Head of caudate nucleus (tissue), 42 donors: ENCODE data around the gene ZNF775.

Experiments
- DNase-seq, 42 donors: peaks; one replicate each; pipeline versions ENCODE4 v3.0.0 to v3.0.0-alpha.2; 2020 to 2021; ENCODE audit warnings: mixed read lengths in 7 of 42
- intact Hi-C: fragments of 100-400 bp; cut with DNase I; formaldehyde crosslinking; loops from one replicate; pipeline ENCODE4 v1.15.0; 2022

The ZNF775 gene

DNA sequence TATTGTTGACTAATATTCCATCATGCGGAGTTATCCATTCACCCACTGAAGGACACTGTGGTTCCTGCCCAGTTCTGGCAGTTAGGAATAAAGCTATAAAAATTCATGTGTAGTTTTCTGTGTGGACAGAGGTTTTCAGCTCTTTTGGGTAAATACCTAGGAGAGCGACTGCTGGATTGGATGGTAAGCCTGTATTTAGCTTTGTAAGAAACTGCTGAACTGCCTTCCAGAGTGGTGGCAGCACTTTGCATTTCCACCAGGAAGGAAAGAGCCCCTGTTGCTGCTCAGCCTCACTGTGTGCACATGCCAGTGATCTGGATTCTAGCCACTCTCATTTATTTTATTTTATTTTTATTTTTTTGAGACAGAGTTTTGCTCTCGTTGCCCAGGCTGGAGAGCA, 14.2 kb downstream of the ZNF775 start:
- DNase-seq = no peak
- intact Hi-C loops = no loop called here

DNA sequence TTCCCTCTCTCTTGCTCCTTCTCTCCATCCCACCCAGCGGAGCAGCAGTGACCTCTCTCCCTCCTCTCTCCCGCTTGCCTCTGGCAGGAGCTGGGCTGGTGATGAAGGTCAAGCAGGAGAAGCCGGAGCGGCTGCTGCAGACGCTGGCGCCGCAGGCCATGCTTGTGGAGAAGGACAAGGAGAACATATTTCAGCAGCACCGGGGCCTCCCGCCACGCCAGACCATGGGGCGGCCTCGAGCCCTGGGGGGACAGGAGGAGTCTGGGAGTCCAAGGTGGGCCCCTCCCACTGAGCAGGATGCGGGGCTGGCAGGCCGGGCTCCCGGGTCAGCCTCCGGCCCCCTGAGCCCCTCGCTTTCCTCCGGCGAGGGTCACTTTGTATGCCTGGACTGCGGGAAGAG, 17.3 kb downstream of the ZNF775 start:
- peak in 1 of 42 donors; percentile 13 for DNase-seq
- intact Hi-C loops = no loop called here

DNA sequence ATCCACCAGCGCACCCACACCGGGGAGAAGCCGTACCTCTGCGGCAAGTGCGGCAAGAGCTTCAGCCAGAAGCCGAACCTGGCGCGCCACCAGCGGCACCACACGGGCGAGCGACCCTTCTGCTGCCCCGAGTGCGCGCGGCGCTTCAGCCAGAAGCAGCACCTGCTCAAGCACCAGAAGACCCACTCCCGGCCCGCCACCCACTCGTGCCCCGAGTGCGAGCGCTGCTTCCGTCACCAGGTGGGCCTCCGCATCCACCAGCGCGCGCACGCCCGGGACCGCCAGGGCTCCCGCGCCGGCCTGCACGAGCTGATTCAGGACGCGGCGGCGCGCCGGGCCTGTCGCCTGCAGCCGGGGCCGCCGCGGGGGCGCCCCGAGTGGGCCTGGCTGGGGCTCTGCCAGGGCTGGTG, 17.7 kb downstream of the ZNF775 start:
- peak in 1 of 42 donors; percentile 16 for DNase-seq
- intact Hi-C loops = no loop called here

DNA sequence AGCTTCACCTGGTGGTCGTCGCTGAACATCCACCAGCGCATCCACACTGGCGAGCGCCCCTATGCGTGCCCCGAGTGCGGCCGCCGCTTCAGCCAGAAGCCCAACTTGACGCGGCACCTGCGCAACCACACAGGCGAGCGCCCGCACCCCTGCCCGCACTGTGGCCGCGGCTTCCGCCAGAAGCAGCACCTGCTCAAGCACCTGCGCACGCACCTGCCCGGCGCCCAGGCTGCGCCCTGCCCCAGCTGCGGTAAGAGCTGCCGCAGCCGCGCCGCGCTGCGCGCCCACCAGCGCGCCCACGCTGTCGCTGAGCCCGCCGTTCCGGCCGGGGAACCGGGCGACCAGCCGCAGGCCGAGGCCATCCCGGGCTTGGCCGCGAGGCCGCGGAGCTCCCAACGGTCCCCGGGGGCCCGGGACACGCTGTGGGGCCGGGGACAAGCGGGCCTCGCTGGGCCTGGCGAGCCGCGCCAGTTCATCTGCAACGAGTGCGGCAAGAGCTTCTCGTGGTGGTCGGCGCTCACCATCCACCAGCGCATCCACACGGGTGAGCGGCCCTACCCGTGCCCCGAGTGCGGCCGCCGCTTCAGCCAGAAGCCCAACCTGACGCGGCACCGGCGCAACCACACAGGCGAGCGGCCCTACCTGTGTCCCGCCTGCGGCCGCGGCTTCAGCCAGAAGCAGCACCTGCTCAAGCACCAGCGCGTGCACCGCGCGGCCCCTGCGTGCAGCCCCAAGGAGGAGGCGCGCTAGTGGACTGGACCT, 18.4 kb downstream of the ZNF775 start:
- DNase-seq = peak in 2 of 42 donors; percentile 12 to 17
- intact Hi-C loops = no loop called here

DNA sequence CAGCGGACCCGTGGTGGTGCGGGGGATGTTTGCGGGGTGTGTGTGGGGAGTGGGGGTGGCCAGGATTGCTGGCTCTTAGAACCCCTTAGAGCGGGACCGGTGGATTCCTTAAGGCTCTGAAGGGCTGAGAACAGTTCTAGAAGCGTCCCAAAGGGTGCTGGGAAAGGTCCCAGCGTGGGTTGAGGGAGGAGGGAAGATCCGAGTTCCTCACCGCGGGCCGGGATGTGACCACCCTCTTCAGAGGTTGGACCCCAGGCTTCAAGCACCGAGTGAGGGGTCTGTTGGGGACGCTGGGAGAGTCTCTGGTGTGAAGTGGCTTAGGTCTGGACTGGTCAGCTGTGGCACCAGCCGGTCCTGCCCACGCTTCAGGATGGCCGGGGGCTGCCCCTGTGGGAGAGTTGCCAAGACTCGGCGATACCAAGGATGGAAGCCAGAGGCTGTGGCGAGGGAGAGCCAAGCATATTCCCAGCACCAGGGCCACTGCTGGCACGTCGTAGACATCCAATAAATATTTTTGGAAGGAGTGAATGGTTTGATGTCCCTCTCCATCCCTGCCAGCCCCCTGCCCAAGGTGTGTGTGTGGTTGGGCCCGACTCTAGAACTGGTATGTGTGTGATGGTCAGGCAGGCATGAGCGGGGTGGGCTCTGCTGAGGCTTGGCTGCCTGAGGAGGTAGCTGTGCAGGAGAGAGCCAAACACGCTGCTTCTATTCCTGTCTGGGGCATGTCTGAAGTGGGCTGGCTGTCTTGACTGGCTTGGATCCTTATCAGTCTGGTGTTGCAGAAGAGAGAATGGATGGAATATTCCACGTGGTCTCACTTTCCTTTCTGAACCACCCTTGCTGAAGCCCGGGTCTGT, 19.2 kb downstream of the ZNF775 start:
- peak in 4 of 42 donors; percentile 3 to 19 (median 8) for DNase-seq
- intact Hi-C loops = no loop called here

DNA sequence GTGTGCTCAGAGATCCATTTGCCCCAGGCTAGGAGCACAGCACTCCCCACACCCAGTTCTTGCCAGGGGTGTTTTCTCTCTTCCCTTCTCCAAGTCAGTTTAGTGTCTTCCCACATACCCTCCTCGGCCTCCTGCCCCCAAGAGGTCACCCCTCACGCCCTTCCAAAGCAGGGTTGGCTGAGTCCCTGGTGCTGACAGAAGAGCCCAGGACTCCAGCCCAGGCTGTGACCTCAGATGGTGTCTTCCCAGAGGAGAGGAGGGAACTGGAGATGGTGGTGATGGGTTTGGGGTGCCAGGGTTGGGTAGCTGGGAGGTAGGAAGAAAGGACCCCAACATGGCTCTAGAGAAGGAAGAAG, 19.8 kb downstream of the ZNF775 start:
- peak in 1 of 42 donors; percentile 8 for DNase-seq
- intact Hi-C loops = no loop called here

DNA sequence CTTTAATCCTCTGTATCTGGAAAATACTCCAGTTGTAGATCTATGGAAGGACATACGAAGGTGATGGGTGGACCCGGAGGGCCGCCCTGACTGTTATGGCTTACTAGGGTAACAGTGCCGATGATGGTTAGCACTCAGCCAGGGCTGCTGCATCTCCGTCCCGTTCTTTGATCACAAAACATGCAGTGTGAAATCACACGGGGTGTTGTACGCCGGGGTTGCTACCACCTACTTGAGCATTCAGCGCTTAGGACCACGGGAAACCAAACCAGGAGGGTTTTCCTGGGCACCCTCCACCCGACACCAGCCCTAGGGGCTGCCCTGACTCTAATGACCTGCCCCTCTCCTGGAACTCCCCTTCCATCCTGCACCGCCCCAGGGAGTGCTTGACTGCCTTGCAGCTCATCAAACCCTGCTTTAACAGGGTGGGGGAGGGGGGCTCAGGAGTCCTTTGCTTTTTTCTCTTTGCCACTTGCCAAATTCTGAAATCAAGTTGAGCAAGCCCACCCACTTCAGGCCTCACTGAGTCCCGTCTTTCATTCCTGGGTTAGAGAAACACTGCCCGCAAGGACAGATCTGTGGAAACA, 20.4 kb downstream of the ZNF775 start:
- intact Hi-C loops = no loop called here
- peak in 3 of 42 donors; percentile 5 to 10 (median 8) for DNase-seq

DNA sequence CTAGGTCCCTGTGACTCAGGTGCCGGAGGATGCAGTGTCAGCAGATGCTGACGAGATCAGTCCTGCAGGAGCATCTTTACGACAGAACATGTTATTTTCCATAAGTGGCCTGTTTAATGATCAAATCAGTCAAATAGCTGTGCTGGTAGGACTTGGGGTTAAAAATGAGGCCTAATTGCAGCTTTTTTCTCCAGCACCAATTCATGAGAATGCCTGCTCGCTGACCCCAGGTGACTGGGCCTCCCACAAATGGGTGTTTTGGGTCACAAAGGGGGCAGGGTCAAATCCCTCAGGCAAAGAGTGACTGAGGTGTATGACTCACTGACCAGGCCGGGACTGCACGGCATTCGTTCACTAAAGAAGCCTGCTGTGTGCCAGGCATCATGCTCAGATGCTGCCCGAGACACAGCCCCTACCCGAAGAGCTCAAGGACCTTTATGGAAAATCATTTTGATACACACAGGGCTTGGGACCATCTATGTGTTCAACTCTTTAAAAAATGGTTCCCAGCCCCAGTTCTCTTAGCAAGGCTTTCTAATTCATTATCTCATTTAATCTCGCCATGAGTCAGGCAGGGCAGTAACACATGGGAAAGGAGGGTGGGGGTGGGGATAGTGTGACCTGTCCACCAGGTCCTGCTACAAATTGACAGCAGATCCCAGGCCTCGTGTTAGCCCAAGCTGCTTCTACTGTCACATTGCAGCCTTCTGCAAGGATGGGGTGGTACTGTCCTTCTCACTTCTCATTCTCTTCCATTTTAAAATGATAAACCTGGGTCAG, 21.1 kb downstream of the ZNF775 start:
- intact Hi-C loops = no loop called here
- DNase-seq = peak in 4 of 42 donors; percentile 6 to 27 (median 16)

DNA sequence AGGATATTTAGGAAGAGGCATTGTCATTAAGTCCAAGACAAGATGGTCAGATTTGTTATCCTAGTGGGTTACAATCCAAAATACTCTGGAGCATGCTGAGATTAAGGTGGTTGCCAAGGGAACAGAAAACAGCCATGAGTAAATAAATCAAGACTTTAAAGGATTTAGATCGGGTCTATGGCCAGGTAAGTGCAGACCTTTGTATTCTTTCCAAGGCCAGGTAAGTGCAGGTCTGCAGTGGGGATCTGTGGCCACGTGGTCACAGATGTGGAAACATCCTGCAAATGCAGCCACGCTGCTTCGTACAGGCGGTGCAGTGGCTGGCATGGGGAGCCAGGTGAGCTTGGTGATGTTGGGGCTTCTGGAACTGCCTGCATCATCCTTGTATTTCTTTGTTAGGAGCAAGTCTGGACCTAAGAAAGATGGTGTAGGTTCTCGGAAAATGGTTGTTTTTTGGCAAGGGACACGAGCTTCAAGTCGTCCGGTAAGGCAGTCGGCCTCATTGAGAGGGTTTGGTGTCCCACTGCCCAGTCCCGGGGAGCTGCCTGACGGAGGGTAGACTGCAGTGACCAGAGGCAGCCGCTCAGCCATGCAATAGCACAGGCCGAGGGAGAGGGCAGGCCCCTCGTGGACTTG, 21.8 kb downstream of the ZNF775 start:
- peak in 6 of 42 donors; percentile 5 to 28 (median 22) for DNase-seq
- intact Hi-C loops = no loop called here

DNA sequence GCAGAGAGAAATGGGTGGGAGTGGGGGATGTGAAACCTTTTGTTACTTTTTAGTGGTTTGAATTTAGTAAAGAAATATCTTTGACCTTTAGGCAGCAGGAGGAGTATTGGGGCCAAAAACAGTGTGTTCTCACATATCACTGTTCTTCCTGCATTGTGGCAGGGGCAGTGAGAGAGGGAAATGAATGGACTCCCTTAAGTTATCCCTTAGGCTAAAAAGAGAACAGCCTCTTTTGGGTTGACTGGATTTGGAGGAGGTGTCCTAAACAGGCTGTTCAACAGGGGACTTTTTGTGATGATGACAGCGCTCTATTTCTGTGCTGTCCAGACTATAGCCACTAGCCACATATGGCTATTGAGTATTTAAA, 22.3 kb downstream of the ZNF775 start:
- peak in 2 of 42 donors; percentile 1 to 2 for DNase-seq
- intact Hi-C loops = no loop called here

DNA sequence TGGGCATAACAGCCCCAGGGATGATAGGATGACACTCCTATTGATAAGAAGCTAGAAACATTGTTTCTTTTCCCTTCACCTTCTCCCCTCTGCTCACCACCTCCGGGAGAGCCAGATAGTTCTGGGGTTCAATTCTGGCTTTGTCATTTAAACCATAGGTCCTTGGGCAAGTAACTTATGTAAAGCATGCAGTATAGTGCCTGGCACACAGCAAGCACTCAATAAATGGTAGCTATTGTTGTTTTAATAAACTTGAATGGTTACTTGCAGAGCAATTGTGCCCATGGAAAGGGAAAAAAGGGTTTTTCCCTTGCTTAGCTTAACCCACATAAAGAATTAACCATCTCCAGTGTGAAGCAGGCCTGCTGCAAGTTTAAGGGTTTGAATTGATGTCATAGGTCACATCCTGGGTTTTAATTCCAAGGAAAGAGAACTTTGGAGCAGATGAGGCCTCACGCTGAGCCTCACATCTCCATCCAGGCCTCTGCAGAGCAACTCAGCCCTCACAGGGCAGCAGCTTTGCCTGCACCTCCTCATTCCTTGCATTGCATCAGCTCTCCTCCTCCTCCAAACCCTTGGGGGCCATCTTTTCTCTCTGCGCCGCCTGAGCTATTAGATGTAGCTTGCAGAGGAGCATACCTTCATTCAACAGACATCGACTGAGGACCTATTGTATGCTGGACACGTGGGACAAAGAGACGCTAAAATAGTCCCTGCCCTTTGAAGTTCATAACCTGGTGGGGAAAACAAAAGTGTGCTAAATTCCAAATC, 22.9 kb downstream of the ZNF775 start:
- intact Hi-C loops = no loop called here
- DNase-seq = peak in 9 of 42 donors; percentile 19 to 71 (median 40)

DNA sequence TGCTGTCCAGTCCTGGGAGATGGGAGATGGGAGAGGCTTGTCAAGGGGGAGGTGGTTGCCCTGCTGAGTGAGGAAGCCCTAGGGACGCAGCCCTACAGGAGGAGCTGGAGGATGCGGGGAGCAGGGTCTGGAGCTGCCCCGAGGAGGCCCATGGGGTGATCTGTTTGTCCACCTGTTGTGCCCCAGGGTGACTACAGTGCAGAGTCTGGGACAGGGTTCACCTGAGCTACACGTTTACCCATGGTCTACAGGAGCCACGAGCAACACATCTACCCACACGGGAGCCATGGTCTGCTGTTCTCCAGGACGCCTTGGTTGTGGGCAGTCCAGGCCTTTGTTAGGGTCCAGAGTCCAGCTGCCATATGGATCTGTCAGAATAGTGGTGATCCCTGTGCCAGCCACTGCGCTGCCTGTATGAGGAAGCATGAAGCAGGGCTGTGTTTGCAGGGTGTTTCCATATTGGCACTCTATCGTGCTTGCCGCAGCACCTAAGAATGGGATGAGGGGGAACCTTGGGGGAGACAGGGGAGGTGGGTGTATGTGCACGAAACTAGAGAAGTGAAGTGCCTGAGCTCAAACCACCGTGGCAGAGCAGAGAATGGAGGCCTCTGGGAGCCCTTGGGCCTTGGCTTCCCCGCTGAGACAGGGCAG, 23.7 kb downstream of the ZNF775 start:
- intact Hi-C loops = no loop called here
- DNase-seq = peak in 6 of 42 donors; percentile 5 to 40 (median 21)

DNA sequence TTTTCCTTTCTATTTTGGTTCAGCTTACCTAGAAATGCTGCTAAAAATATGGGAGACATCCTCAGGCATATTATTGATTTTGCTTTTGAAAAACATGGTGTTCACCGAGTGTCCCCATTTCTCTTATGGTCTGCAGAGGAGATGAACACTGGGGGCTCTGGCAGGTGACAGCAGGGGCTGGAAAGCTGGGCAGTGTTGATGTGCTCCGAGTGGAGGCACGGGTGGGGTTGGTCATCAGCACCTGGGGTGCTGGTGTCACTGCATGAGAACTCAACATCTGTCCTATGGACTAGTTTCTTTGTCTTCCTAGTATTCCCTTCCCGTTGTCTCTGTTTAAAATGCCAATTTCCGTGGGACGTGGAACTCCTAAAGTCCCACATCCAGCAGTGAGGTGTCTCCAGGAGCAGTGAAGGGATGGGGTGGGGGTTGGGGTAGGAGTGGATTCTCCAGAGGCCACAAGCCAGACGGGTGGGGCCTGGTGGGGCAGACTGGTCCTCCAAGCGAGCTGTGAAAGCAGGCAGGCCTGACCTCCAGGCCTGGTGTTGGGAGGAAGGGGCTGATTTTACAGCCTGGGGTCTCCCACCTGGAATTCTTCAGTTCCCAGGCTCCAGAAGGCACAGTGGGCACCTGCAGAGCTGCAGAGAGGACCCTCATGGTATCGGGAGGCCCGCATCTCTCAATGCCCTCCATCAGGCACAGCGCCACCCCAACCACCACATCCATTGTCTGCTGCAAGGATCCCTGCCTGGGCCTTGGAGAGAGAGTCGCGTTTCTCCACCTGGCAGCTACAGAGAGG, 24.4 kb downstream of the ZNF775 start:
- DNase-seq = peak in 3 of 42 donors; percentile 5 to 31 (median 13)
- intact Hi-C loops = loop anchor here (2.0 kb wide), 1 partner anchor 17 kb away; no protein-coding TSS in a partner anchor

DNA sequence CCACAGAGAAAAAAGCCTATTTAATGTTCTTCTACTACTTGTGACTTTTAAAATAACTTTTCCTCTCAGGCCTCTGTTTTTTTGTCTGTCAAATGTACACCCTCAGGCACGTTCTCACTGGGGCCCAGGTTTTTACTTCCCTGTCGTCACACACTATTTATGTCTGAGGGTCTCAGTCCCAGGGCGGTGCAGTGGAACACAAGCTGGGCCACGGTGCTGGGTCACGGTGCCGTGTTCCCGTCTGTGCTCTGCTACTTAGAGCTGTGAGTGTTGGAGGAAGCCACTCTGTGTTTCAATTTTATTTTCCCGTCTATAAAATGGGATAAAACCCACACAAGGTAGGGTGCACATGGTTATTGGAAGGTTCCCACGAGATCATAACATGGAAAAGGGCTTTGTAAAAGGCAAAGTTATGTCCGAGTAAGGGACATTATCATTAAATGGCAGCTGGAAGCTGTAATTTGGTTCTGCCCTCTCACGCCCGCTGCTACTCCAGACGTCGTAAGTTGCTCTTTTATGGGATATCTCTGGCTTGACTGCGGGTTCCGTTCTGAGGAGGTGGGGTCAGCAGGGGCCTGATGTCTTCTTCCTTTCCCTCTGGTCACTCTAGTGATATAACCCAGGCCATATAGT, 25.2 kb downstream of the ZNF775 start:
- peak in 5 of 42 donors; percentile 15 to 29 (median 28) for DNase-seq
- intact Hi-C loops = loop anchor here (2.0 kb wide), 1 partner anchor 17 kb away; no protein-coding TSS in a partner anchor

DNA sequence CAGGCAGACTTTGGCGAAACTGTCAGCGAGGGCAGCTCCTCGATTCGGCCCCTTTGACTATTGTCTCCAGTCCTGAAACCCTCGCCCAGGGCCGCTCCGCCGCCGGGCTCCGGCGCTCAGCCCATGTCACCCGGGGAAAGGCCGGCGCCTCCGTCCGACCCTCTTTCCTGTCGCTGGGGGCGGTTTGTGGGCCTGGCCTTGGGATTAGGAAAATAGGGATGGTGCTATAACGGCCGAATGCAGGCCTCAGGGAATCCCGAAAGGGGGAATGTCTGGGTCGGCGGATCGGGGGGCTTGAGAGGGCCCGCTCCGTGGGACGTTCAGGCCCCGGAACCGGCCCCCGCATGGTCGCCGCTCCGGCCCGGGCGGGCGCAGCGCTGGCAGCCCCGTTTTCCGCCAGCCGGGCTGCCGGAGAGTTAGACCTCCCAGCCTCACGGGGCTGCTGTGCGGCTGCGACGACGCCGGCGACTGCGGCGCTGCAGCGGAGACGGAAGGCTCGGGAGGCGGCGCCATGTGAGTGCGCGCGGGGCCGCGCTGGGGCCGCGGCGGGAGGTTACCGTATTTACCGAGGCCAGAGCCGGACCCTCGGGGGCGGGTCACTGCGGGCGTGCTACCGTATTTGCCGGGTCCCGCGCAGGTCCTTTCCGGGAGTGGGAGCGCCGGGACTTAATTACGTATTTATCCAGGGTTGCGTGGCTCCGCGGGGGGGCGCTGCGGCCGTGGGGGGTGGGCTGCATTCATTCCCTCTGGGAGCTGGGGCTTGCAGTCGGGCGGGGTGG, 25.9 kb downstream of the ZNF775 start:
- DNase-seq = peak; percentile 77 to 96 (median 90)
- intact Hi-C loops = loop anchor here (2.0 to 5.0 kb wide), 2 partner anchors 16 to 38 kb away; partner anchors contain the start of gene REPIN1
